Measurements from ENCODE around the gene CNTRL. TPM values are rescaled to one million over a fixed set of nuclear protein-coding genes. Genes with fewer than 3 reads are reported as not detected.

Gene CNTRL
- total and polyA plus RNA-seq, 4 donors: 1.6 to 8.7 (median 4.4) TPM

DNA sequence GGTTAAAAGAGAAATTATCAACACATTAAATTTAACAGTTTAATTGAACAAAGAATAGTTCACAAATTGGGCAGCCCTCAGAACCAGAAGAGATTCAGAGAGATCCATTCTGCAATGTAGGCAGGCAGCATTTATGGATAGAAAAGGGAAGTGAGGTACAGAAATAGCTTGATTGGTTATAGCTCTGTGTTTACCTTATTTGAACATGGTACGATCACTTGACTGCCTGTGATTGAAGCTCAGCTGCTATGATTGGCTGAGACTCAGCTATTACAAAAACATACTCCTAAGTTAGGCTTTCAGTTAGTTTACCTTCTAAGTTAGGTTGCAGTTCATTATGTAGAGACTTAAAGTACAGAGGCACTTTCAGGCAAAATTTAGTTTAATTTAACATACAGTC lies 7.3 kb downstream of the CNTRL start:
- peaks cover 0 to 3% (median 1%) of the 10 kb centered on the region in 4 donors for H3K36me3 ChIP-seq (ENCODE audit: control insufficient read depth in 4 of 4, insufficient read depth in 3 of 4, low read depth in 1 of 4, low read length in 3 of 4)
- no peak for TF ChIP-seq RXRA (IDR thresholded peaks at IDR 0.05)
- TF ChIP-seq, protein P1, sequence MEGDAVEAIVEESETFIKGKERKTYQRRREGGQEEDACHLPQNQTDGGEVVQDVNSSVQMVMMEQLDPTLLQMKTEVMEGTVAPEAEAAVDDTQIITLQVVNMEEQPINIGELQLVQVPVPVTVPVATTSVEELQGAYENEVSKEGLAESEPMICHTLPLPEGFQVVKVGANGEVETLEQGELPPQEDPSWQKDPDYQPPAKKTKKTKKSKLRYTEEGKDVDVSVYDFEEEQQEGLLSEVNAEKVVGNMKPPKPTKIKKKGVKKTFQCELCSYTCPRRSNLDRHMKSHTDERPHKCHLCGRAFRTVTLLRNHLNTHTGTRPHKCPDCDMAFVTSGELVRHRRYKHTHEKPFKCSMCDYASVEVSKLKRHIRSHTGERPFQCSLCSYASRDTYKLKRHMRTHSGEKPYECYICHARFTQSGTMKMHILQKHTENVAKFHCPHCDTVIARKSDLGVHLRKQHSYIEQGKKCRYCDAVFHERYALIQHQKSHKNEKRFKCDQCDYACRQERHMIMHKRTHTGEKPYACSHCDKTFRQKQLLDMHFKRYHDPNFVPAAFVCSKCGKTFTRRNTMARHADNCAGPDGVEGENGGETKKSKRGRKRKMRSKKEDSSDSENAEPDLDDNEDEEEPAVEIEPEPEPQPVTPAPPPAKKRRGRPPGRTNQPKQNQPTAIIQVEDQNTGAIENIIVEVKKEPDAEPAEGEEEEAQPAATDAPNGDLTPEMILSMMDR (IDR thresholded peaks at IDR 0.05; ENCODE audit: low read depth, low read length, missing input control): no peak
- TF ChIP-seq NR2F2 (IDR thresholded peaks at IDR 0.05): no peak
- TF ChIP-seq FOXA2 (IDR thresholded peaks at IDR 0.05): no peak
- TF ChIP-seq TAF1 (conservative IDR thresholded peaks at IDR 0.05): no peak
- TF ChIP-seq, protein P2, sequence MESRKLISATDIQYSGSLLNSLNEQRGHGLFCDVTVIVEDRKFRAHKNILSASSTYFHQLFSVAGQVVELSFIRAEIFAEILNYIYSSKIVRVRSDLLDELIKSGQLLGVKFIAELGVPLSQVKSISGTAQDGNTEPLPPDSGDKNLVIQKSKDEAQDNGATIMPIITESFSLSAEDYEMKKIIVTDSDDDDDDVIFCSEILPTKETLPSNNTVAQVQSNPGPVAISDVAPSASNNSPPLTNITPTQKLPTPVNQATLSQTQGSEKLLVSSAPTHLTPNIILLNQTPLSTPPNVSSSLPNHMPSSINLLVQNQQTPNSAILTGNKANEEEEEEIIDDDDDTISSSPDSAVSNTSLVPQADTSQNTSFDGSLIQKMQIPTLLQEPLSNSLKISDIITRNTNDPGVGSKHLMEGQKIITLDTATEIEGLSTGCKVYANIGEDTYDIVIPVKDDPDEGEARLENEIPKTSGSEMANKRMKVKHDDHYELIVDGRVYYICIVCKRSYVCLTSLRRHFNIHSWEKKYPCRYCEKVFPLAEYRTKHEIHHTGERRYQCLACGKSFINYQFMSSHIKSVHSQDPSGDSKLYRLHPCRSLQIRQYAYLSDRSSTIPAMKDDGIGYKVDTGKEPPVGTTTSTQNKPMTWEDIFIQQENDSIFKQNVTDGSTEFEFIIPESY (IDR thresholded peaks at IDR 0.05): no peak
- no peak for TF ChIP-seq EGR1 (IDR thresholded peaks at IDR 0.05; ENCODE audit: low read depth in 2 of 2)
- no peak for TF ChIP-seq RAD21 (IDR thresholded peaks at IDR 0.05)
- TF ChIP-seq YY1 (IDR thresholded peaks at IDR 0.05): no peak
- TF ChIP-seq SP1 (IDR thresholded peaks at IDR 0.05): no peak
- TF ChIP-seq HNF4G (IDR thresholded peaks at IDR 0.05): no peak
- TF ChIP-seq, protein P3, sequence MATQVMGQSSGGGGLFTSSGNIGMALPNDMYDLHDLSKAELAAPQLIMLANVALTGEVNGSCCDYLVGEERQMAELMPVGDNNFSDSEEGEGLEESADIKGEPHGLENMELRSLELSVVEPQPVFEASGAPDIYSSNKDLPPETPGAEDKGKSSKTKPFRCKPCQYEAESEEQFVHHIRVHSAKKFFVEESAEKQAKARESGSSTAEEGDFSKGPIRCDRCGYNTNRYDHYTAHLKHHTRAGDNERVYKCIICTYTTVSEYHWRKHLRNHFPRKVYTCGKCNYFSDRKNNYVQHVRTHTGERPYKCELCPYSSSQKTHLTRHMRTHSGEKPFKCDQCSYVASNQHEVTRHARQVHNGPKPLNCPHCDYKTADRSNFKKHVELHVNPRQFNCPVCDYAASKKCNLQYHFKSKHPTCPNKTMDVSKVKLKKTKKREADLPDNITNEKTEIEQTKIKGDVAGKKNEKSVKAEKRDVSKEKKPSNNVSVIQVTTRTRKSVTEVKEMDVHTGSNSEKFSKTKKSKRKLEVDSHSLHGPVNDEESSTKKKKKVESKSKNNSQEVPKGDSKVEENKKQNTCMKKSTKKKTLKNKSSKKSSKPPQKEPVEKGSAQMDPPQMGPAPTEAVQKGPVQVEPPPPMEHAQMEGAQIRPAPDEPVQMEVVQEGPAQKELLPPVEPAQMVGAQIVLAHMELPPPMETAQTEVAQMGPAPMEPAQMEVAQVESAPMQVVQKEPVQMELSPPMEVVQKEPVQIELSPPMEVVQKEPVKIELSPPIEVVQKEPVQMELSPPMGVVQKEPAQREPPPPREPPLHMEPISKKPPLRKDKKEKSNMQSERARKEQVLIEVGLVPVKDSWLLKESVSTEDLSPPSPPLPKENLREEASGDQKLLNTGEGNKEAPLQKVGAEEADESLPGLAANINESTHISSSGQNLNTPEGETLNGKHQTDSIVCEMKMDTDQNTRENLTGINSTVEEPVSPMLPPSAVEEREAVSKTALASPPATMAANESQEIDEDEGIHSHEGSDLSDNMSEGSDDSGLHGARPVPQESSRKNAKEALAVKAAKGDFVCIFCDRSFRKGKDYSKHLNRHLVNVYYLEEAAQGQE (IDR thresholded peaks at IDR 0.05): no peak
- no peak for TF ChIP-seq HNF4A (conservative IDR thresholded peaks at IDR 0.05)
- no peak for TF ChIP-seq JUND (IDR thresholded peaks at IDR 0.05)
- TF ChIP-seq FOXA1 (IDR thresholded peaks at IDR 0.05): no peak
- TF ChIP-seq, protein P4, sequence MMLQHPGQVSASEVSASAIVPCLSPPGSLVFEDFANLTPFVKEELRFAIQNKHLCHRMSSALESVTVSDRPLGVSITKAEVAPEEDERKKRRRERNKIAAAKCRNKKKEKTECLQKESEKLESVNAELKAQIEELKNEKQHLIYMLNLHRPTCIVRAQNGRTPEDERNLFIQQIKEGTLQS (IDR thresholded peaks at IDR 0.05): no peak
- TF ChIP-seq, protein P5, sequence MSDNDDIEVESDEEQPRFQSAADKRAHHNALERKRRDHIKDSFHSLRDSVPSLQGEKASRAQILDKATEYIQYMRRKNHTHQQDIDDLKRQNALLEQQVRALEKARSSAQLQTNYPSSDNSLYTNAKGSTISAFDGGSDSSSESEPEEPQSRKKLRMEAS (IDR thresholded peaks at IDR 0.05): no peak
- H3K9me3 ChIP-seq (ENCODE audit: control insufficient read depth in 4 of 4, low read length in 3 of 4): no peaks in the 10 kb centered on the region
- H3K27ac ChIP-seq (ENCODE audit: low read depth in 1 of 2, low read length in 2 of 2): no peak overlapping the region
- no peak overlapping the region for H3K4me3 ChIP-seq (ENCODE audit: low read depth in 1 of 3, low read length in 3 of 3)
- H3K4me1 ChIP-seq (ENCODE audit: control insufficient read depth in 4 of 4, insufficient read depth in 4 of 4, low read length in 3 of 4): no peaks in the 10 kb centered on the region
- no peak overlapping the region for H3K9ac ChIP-seq (ENCODE audit: low read depth in 1 of 2, low read length in 2 of 2)
- no peak for DNase-seq (ENCODE audit: low spot score)
- WGBS: 62% methylated on average over 1 of the region's 1 CpG
- H3K27me3 ChIP-seq (ENCODE audit: control insufficient read depth in 4 of 4, insufficient read depth in 4 of 4, low read length in 3 of 4): no peaks in the 10 kb centered on the region

DNA sequence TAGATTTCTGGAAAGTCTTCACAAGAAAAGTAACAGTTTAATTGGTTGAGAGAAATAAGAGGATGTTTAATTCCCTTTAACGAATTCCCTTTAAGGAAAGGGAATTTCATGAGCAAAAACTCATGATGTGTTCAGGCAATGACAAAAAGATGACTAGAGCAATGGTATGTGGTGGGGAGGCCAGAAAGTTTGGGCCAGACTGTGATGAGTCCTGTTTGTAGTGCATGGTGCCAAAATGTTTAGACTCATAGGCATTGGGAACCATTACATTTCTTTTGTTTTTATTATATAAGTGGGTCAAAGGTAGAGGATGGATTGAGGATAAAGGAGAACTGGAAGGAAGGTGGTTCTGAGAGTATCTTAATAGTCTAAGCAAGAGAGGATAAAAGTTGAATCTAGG lies 10.9 kb downstream of the CNTRL start:
- H3K27me3 ChIP-seq (ENCODE audit: control insufficient read depth in 4 of 4, insufficient read depth in 4 of 4, low read length in 3 of 4): no peaks in the 10 kb centered on the region
- WGBS: 90% methylated on average over 1 of the region's 1 CpG
- no peak overlapping the region for H3K9ac ChIP-seq (ENCODE audit: low read depth in 1 of 2, low read length in 2 of 2)
- H3K4me3 ChIP-seq (ENCODE audit: low read depth in 1 of 3, low read length in 3 of 3): no peak overlapping the region
- no peak for DNase-seq (ENCODE audit: low spot score)
- no peak overlapping the region for H3K27ac ChIP-seq (ENCODE audit: low read depth in 1 of 2, low read length in 2 of 2)
- H3K4me1 ChIP-seq (ENCODE audit: control insufficient read depth in 4 of 4, insufficient read depth in 4 of 4, low read length in 3 of 4): no peaks in the 10 kb centered on the region
- no peaks in the 10 kb centered on the region for H3K9me3 ChIP-seq (ENCODE audit: control insufficient read depth in 4 of 4, low read length in 3 of 4)
- H3K36me3 ChIP-seq (ENCODE audit: control insufficient read depth in 4 of 4, insufficient read depth in 3 of 4, low read depth in 1 of 4, low read length in 3 of 4): peaks cover 0 to 3% (median 1%) of the 10 kb centered on the region in 4 donors
- TF ChIP-seq HNF4A (conservative IDR thresholded peaks at IDR 0.05) (no peak), FOXA2 (IDR thresholded peaks at IDR 0.05) (no peak), YY1 (IDR thresholded peaks at IDR 0.05) (no peak), JUND (IDR thresholded peaks at IDR 0.05) (no peak), RAD21 (IDR thresholded peaks at IDR 0.05) (no peak), RXRA (IDR thresholded peaks at IDR 0.05) (no peak), HNF4G (IDR thresholded peaks at IDR 0.05) (no peak), FOXA1 (IDR thresholded peaks at IDR 0.05) (no peak), EGR1 (IDR thresholded peaks at IDR 0.05; ENCODE audit: low read depth in 2 of 2) (no peak), NR2F2 (IDR thresholded peaks at IDR 0.05) (no peak), TAF1 (conservative IDR thresholded peaks at IDR 0.05) (no peak)
- TF ChIP-seq, protein P3 (IDR thresholded peaks at IDR 0.05): no peak
- TF ChIP-seq, protein P2 (IDR thresholded peaks at IDR 0.05): no peak
- TF ChIP-seq, protein P5 (IDR thresholded peaks at IDR 0.05): no peak

Measured in liver (tissue), 9 donors.